H4 (cell line): ENCODE data around the gene PRR22. TPM values are rescaled to one million over a fixed set of nuclear protein-coding genes. Genes with fewer than 3 reads are reported as not detected.

ENCODE experiments used
- DNase-seq: peaks from one replicate; pipeline ENCODE4 v3.0.0-alpha.2; 2015; ENCODE audit warnings: low spot score
- total RNA-seq: library from RNA; depleted of rRNA; stranded (reverse); fragments of >200 nt; shearing (Covaris generic); gene quantifications from 2 replicates; pipeline ENCODE4 v1.2.3, GENCODE V29; 2014

The PRR22 gene
- total RNA-seq, 1 experiment from 2014 or later: 0.25 TPM

DNA sequence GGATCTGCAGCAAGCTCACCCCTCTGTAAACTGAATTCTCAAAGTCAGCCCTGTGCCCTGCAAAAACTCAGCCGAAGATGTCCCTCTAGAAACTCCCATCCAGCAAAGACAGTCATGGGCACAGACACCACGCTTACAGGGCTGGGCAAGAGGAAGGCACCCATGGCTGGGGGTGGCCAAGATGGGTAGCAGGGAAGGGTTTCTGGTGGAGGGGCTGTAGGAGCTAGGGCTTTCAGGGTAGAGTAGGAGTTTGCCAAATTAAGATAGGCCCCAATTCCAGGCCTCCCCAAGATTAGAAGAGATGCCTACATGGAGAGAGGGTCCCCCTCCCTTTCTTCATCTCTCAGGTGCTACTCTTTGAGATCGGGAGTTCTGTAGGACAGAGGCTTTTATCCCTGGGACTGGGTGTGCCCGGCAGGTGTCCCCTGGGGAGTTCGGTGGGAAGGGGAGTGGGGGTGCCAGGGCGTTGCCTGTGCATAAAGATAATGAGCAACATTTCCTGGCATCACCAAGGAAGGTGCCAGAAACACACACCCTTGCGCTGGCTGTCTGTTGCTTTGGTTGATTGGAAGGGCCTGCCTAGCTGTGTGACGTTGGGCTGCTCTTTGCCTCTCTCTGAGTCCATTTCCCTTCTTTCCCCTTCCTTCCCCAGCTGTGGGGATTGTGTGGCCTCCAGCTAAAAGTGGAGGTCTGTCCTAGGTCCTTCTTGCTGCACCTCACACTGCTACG lies 29.7 kb upstream of the PRR22 start:
- DNase-seq: no peak

DNA sequence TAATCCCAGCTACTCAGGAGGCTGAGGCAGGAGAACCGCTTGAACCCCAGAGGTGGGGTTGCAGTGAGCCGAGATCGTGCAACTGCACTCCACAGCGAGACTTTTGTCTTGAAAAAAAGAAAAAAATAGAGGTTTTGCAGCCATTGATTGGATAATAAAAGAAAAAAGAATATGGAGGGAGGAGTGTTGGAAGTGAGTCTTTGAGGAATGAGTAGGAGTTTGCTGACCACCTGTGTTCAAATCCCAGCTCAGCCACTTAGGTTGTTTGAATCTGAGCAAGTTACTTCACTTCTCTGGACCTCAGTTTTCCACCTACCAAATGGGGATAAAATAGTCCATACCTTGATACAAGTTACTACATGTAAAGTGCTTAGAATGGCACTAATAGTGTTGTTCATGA lies 26.6 kb upstream of the PRR22 start:
- DNase-seq: no peak

GRCh38 chr19:5809469-5809868 lies 24.9 kb upstream of the PRR22 start:
- no peak for DNase-seq

DNA sequence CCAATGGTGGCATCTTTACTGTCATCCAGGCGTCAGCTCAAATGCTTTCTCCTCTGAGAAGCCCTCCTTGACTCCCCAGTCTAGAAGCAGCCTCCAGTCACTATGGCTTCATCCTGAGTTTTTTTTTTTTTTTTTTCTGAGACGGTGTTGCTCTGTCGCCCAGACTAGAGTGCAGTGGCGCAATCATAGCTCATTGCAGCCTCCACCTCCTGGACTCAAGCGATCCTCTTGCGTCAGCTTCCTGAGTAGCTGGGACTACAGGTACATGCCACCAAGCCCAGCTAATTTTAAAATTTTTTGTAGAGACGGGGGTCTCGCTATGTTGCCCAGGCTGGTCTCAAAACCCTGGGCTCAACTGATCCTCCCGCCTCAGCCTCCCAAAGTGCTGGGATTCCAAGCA lies 24.5 kb upstream of the PRR22 start:
- DNase-seq: peak; percentile 40

- DNase-seq: no peak
These were observed 23.7 kb upstream of the PRR22 start for GRCh38 chr19:5808120-5808816.

- DNase-seq: no peak
These were observed 22.4 kb upstream of the PRR22 start for GRCh38 chr19:5806905-5807304.

- DNase-seq: no peak
These were observed 21.6 kb upstream of the PRR22 start for GRCh38 chr19:5806133-5806489.

GRCh38 chr19:5805462-5806132 lies 21.1 kb upstream of the PRR22 start:
- no peak for DNase-seq

DNA sequence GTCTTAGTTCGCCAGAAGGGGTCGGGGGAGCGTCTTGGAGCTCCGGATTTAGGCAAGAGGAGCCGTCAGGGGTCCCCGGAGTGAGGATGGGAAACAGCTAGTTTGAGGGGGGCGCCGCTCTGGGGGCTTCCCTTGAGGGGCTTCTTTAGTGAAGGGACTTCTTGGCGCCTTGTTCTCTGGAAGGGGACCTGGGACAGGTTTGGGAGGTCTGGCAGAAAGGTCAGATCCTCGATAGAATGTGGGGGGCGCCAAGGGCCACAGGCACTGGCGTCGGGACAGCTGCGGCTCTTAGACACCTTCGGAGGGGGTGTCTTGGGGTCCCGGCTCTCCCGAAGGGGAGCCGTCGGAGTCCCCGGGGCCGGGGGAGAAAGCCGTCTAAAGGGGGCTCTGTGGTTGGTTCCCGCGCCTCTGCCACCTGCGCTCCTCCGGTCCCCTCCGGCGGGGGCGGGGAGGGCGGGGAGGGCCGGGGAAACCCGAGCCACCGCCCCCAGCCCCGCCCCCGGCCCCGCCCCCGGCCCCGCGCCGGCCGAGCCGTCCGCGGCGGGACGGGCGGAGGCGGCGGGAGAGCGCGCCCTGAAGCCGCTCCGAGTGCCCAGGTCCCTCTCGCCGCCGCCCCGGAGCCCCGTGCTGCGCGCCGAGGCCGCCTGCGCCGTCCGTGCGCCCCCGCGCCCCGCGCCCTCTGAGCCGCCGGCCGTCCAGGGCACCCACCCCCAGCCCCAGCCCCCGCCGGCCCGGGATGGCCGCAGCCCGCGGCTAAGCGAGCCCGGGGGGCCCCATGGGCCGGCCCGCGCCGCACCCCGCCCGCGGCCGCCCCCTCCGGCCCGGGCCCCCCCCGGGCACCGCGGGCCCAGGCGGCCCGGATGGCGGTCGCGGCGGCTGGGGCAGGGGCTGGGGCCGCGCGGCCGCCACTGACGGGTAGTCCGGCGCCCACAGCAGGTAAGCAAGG lies 20.2 kb upstream of the PRR22 start, which contains the start of gene NRTN:
TSS of gene NRTN (plus strand) at position 552 of the 946 bp plus-strand sequence. CDS start 19,099 bp downstream, outside the sequence.
- DNase-seq: no peak

- peak; percentile 81 for DNase-seq
These were observed 19.4 kb upstream of the PRR22 start for GRCh38 chr19:5803752-5804515.

- no peak for DNase-seq
These were observed 18.9 kb upstream of the PRR22 start for GRCh38 chr19:5803441-5803751.

DNA sequence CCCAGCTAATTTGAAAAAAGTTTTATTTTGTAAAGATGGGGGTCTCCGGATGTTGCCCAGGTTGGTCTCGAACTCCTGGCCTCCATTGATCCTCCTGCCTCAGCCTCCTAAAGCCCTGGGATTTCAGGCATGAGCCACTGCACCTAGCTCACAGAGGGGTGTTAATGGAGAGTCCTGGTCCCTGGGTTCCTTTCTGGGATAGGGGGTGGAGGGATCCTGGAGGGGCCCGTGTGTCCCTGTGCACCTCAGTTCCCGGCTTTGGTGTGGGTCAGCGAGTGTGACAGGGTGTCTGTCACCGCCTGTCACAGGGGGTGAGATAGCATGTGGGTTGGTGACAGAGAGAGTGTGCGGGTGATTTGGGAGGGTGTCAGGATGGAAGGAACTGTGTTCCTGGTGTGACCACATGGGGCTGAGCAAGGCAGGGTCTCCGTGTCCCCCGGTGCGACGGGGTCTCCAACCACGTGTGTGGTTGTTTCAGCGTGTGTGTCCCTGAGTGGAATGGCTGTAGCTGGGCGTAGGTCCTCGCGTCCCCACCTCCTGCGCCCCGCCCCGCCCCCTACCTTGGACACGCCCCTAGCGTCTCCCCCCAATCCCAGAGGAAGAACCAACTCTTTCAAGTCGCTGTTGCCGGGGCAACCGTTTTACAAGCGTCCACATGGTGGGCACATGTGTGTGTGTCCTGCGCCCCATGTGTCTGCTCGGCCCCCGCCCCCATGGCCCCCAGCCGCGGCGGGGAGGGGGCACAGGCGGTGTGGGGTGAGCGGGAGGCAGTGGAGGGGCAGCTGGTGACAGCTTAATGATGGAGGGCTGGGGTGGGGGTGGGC lies 17.5 kb upstream of the PRR22 start:
- no peak for DNase-seq

- no peak for DNase-seq
These were observed 16.1 kb upstream of the PRR22 start for GRCh38 chr19:5800361-5801270.

GRCh38 chr19:5799247-5800241 lies 15.0 kb upstream of the PRR22 start:
- DNase-seq: no peak

GRCh38 chr19:5798244-5798643 lies 13.7 kb upstream of the PRR22 start:
- no peak for DNase-seq

DNA sequence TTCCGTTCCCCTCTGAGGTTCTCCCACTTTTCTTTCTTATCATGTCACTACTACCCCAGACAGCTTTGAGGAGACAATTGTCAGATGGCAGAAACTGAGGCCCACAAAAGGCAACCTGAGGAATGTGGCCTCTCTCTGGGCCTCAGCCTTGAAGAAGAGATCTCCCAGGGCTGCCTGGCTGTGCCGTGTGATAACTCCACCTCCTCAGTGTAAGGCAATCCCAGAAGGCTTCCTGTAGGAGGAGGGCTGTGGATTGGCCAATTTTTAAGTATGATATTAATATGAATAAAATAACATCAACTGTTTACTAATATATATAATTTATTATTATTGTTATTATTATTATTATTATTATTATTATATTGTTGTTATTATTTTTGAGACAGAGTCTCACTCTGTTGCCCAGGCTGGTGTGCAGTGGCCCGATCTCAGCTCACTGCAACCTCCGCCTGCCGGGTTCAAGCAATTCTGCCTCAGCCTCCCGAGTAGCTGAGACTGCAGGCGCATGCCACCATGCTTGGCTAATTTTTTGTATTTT lies 10.9 kb upstream of the PRR22 start:
- no peak for DNase-seq

DNA sequence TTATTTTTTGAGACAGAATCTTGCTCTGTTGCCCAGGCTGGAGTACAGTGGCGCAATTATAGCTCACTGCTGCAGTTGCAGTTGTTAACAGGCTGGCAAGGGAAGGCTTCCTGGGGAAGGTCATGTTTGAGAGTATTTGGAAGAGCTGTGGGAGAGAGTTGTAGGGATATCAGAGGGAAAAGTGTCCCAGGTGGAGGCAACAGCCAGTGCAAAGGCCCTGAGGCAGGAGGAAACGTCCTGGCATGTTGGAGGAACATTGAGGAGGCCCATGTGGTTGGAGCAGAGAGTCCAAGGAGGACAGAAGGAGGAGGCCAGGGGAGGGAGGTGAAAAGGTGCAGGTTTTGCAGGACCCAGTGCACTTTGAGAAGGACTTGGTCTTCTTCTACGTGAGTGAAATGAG lies 8.6 kb upstream of the PRR22 start:
- DNase-seq: no peak

GRCh38 chr19:5792224-5792623 lies 7.7 kb upstream of the PRR22 start:
- no peak for DNase-seq
